Cardiac septum (tissue), 1 donor: ENCODE measurements around the gene BANF2. TPM values are rescaled to one million over a fixed set of nuclear protein-coding genes. Genes with fewer than 3 reads are reported as not detected.

Experiments used
- DNase-seq: peaks from one replicate; pipeline ENCODE4 v3.0.0-alpha.2; 2020; ENCODE audit warnings: low spot score
- intact Hi-C: fragments of 100-400 bp; cut with DNase I; formaldehyde crosslinking; loops from one replicate; pipeline ENCODE4 v1.14.0; 2022
- total RNA-seq: library from RNA; stranded (reverse); fragmentation: NEBNext Ultra II Directional; extraction: Animal tissue kit (Norgen Biotek cat#: 25700); gene quantifications from one replicate; pipeline ENCODE4 v1.2.1, GENCODE V29; 2021
- donor health status: DM: no; HTN: no; CAD: no.

BANF2 gene
- total RNA-seq, 1 donor from 2014 or later = not detected

- intact Hi-C loops = loop anchor here (1.0 to 5.0 kb wide), 2 partner anchors 139 to 215 kb away; no protein-coding TSS in a partner anchor
- peak; percentile 93 for DNase-seq
Measured at GRCh38 chr20:17680836-17681725, 18.7 kb upstream of the BANF2 start.

DNA sequence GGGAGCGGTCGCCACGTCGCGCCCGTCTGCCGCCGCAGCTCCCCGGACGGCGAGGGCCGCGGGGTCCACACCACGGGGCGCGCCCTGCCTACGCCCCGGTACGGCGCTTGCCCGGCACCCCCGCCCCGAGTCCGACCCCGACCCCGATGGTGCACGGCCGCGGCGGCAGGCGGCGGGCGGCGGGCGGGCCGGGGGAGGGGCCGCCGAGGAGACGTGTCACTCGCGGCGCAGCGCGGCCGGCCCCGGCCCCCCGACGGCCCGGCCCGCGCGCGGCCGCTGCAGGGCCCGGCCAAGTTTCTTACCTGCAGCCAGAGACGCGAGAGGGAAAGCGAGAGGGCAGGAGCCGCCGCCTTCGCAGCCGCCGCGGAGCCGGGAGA is 18.1 kb upstream of the BANF2 start:
- intact Hi-C loops = loop anchor here (1.0 to 5.0 kb wide), 2 partner anchors 139 to 215 kb away; no protein-coding TSS in a partner anchor
- no peak for DNase-seq

- intact Hi-C loops = loop anchor here (5.0 kb wide), 1 partner anchor 140 kb away; no protein-coding TSS in a partner anchor
- peak; percentile 100 for DNase-seq
Measured at GRCh38 chr20:17682103-17682888, 17.5 kb upstream of the BANF2 start, which contains the start of gene RRBP1. Gene RRBP1, minus strand, starts transcription at chr20:17682242. Its CDS starts 21,735 bp downstream, at chr20:17660507.

- intact Hi-C loops = loop anchor here (5.0 kb wide), 1 partner anchor 141 kb away; no protein-coding TSS in a partner anchor
- DNase-seq = no peak
Measured at GRCh38 chr20:17682889-17683198, 16.9 kb upstream of the BANF2 start.

DNA sequence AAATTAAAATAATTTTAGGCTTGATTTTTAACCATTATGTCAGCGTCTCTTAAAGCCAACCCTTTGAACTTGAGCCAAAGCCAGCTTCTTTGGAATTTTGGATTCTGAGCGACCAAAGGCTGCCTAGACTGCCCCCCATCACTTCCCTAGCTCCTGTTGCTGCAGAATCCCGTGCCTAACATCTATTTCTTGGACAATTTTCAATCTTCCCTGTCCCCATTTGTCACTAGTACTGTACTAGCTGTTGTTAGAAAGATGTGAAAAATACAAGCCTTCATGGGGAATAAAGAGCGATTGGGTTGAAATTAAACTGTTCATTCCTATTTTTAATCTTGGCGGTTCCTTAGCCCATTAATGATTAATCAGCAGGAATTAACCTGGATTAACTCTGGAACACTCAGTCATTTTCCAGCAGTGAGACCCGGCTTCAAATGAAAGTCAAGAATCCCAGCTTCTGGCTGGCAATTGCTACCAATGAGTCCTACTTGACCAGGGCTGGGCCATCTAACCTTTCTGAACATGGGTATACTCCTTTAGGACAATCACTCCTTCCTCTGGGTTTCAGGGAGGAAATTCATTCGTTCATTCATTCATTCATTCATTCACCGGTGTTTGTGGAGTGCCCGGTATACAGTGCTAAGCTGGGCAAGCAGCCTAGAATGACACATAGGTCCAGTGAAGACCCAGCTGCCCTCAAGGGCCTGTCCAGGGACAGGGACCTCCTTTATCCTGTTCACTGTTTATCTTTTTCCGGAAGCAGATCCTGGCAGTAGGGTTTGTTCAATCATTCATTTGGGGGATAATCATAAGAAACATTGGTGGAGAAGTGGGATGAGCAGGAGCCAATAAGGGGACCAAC is 16.3 kb upstream of the BANF2 start:
- no peak for DNase-seq
- intact Hi-C loops = loop anchor here (5.0 kb wide), 1 partner anchor 141 kb away; no protein-coding TSS in a partner anchor

DNA sequence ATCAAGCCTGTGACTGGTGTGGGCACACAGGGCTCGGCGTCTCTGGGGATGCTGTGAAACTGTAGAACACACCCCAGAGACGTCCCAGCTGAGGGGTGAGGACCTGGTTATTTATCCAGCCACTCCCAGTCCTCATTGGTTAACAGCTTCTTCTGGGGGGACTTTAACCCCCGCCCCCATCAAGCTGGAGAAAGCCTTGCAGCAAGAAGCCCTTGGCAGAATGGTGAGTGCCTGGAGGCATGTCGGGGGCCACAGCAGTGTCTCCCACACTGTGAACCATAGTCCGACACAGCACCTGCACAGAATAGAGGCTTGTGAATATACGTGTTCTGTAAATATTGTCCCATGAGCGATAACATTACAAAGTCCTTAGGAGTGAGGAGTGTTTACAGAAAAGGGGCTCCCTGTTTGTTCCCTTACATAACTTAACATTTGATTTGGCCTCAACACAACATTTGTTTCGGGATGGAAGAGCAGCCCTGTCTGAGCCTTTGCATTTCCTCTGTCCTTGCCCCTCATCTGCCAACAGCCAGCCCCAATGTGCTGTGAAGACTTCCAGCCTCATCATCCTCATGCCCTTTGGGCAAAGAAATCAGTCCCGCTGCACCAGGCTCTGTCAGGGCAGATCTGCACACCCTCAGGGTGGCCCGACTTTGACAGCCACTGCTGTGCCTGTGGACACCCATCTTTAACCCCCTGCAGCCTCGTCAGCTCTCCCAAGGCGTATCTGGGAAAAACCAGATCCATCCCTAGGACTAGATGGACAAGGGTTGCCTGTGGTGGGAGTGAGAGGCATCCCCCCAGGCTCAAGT is 15.5 kb upstream of the BANF2 start:
- intact Hi-C loops = loop anchor here (5.0 kb wide), 1 partner anchor 142 kb away; no protein-coding TSS in a partner anchor
- no peak for DNase-seq

GRCh38 chr20:17685168-17685567 is 14.6 kb upstream of the BANF2 start:
- no peak for DNase-seq
- intact Hi-C loops = no loop called here

DNA sequence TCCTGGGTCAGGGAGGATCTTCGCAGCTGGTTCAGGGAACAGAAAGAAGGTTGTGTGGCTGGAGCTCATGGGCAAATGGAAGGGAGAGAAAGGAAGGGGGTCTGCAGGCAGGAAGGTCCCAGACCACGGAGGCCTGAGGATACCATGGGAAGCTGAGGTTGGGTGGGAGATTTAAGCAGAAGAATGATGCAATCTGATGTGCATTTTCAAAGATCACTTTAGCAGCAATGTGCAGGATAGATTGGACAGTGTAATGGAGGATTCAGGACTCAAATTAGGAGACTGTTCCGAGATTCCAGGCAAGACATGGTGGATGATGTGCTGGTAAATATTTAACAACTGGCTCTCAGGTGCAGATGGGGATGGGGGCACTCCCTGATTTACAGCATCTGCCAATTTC is 12.0 kb upstream of the BANF2 start:
- intact Hi-C loops = no loop called here
- no peak for DNase-seq

DNA sequence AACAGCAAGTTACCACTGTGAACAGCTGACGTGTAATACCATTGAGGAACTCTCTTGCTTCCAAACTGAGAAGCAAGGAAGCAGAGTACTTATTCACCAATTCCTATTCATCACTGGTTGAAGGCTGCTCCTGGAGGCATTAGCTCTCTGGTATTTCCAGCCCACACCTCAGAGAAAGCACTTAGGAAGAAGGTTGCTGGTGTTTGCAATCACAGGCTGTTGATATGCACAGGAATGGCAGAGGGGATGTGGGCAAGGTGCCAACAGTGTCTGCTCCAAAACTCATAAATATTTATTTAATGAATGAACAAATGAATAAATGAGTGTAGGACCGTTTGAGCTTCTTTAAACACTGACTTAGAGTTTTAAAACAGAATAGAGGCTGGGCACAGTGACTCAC is 10.8 kb upstream of the BANF2 start:
- intact Hi-C loops = no loop called here
- DNase-seq = no peak

DNA sequence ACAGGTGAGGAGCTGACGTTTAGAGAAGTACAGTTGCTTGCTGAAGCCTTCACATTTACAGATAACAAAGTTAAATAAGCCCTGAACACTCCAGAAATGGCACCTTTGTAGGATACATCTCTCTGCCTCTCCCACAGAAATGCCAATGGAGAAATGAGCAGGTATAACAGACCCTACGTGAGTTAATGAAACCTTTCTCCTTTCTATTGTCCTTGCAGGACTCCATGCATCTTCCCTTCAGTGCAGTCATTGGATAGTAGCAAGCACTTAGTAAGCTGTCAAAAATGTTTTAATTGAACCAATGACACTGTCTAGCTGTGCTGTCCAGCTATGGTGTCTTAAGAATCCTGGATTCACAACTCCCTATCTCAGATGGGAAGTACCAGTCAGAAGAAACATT is 9.6 kb upstream of the BANF2 start:
- intact Hi-C loops = no loop called here
- no peak for DNase-seq

DNA sequence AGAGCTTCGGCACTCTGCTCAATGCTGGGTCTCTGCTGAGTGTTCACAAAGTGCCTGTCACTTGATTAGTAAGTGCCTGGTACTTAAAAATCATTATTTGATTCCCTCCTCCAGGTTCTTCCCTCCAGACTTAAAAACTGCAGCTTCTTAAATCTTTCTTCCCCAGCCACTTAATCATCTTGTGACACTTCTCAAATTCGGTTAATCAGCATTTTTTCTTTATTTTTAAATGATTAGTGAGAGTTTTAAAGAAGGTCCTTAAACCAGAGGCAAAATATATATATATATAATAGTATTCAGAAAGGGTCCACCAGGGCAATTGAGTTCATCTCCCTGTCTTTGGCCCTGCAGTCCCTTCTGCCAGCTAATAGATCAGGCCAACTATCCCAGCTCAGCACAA is 8.0 kb upstream of the BANF2 start:
- no peak for DNase-seq
- intact Hi-C loops = no loop called here

DNA sequence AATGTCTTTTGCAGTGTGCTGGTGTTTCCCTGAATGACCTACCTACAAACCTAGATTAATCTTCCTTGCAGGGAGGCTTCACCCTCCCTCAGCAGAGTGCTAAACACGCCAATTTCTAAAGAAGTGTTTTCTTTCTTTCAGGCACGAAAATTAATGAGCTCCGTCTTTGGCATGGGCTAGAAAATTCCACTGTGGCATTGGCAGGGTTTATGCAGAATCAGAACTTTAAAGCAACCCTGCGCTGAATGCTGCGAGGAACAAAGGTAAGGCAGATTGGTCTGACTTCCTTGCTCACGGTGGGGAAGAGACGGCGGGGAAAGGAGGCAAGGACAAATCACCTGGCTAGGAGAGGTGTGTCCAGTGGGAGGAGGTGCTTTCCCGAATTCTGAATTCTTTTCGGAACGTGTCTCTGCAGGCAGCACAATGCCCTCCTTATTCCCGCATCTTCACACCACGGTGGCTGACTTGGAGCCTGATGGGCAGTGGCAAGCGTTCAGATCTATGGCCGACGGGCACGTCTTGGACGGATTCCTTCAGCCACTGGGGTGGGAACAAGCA is 6.2 kb upstream of the BANF2 start:
- intact Hi-C loops = no loop called here
- DNase-seq = no peak

DNA sequence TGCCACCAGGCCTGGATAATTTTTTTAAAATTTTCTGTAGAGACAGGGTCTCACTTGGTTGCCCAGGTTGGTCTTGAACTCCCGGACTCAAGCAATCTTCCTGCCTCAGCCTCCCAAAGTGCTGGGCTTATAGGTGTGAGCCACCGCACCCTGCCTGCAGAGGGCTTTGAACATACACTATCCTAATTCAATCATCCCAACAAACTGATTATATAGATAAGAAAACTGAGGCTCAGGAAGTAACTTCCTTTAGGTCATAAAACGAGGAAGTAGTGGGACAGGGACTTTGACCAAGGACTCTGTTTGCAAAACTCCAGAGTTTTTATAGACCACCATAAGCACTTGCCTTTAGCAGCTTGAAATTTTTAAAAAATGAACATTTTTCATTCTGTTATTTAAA is 5.0 kb upstream of the BANF2 start:
- intact Hi-C loops = no loop called here
- no peak for DNase-seq

GRCh38 chr20:17696287-17696686 is 3.5 kb upstream of the BANF2 start:
- intact Hi-C loops = no loop called here
- no peak for DNase-seq

GRCh38 chr20:17697171-17697570 is 2.6 kb upstream of the BANF2 start:
- intact Hi-C loops = no loop called here
- no peak for DNase-seq

GRCh38 chr20:17698384-17698783 is 1.4 kb upstream of the BANF2 start:
- intact Hi-C loops = no loop called here
- no peak for DNase-seq

GRCh38 chr20:17700637-17701036 is 871 bp downstream of the BANF2 start:
- intact Hi-C loops = no loop called here
- DNase-seq = no peak

DNA sequence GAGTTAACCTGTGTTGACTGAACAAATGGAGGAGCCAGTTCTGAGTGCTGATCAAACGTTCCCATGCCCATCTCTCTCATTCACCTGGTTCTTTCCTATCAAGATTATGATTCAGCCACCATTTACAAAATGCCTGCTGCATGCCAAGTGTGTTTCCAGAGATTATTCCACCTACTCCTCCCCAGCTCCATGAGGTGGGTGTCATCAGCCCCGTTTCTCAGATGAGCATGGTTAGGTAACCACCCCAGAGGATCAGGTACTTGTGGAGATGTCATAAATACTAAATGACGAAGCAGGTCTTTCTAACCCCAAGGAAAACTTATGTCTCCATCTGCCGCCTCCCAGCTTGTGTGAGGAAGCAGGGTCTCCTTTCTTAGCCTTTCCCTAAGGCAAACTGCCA is 2.1 kb downstream of the BANF2 start:
- DNase-seq = no peak
- intact Hi-C loops = no loop called here
